ENCODE measurements around the gene TRPM6.
A peak's percentile ranks its signal among the peaks of the same experiment; 100 is the strongest.

TRPM6 gene

GRCh38 chr9:74846766-74847165 is 41.0 kb downstream of the TRPM6 start:
- TF ChIP-seq CTCF (IDR thresholded peaks at IDR 0.05; ENCODE audit: insufficient read depth, low read depth, low read length, missing control alignments), result no peak
- H3K4me3 ChIP-seq (ENCODE audit: low read length), result no peak overlapping the region
- DNase-seq (ENCODE audit: low read depth), result peak; percentile 4

- H3K4me3 ChIP-seq (ENCODE audit: low read length), result no peak overlapping the region
- peak; percentile 66 for DNase-seq (ENCODE audit: low read depth)
- no peak for TF ChIP-seq CTCF (IDR thresholded peaks at IDR 0.05; ENCODE audit: insufficient read depth, low read depth, low read length, missing control alignments)
Observed at GRCh38 chr9:74838351-74838750, 49.4 kb downstream of the TRPM6 start.

- no peak overlapping the region for H3K4me3 ChIP-seq (ENCODE audit: low read length)
- TF ChIP-seq CTCF (IDR thresholded peaks at IDR 0.05; ENCODE audit: insufficient read depth, low read depth, low read length, missing control alignments), result no peak
- DNase-seq (ENCODE audit: low read depth), result peak; percentile 69
Observed at GRCh38 chr9:74824654-74825053, 63.1 kb downstream of the TRPM6 start.

DNA sequence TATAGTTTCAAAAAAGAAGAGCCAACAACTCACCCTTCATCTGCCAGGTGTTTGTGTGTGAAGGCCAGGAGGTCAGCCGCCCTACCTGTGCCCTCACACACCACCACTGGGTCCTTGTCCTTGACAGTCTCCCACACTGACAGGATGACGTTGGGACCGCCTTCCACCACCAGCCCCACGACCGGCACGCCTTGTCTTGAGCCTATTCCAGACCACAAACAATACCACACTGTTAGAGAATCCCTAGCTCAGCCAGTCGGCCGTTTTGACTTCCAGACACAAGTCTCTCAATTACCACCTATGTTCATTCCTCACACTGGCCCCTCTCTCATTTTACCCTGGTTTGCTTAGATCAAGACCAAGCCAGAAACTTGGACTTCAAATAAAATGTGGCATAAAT is 66.1 kb downstream of the TRPM6 start:
- H3K4me3 ChIP-seq (ENCODE audit: low read length), result no peak overlapping the region
- DNase-seq (ENCODE audit: low read depth), result no peak
- TF ChIP-seq CTCF (IDR thresholded peaks at IDR 0.05; ENCODE audit: insufficient read depth, low read depth, low read length, missing control alignments), result no peak

GRCh38 chr9:74817816-74818215 is 69.9 kb downstream of the TRPM6 start:
- TF ChIP-seq CTCF (IDR thresholded peaks at IDR 0.05; ENCODE audit: insufficient read depth, low read depth, low read length, missing control alignments), result no peak
- no peak overlapping the region for H3K4me3 ChIP-seq (ENCODE audit: low read length)
- DNase-seq (ENCODE audit: low read depth), result no peak

- no peak for TF ChIP-seq CTCF (IDR thresholded peaks at IDR 0.05; ENCODE audit: insufficient read depth, low read depth, low read length, missing control alignments)
- H3K4me3 ChIP-seq (ENCODE audit: low read length), result no peak overlapping the region
- no peak for DNase-seq (ENCODE audit: low read depth)
Observed at GRCh38 chr9:74817281-74817810, 70.4 kb downstream of the TRPM6 start.

GRCh38 chr9:74810200-74810599 is 77.5 kb downstream of the TRPM6 start:
- H3K4me3 ChIP-seq (ENCODE audit: low read length), result no peak overlapping the region
- DNase-seq (ENCODE audit: low read depth), result peak; percentile 9
- no peak for TF ChIP-seq CTCF (IDR thresholded peaks at IDR 0.05; ENCODE audit: insufficient read depth, low read depth, low read length, missing control alignments)
